Kidney epithelial cell (primary cell): Measurements from ENCODE around the gene NTN5. TPM values are rescaled to one million over a fixed set of nuclear protein-coding genes. Genes with fewer than 3 reads are reported as not detected.

Experiments used
- DNase-seq: peaks from one replicate; pipeline ENCODE4 v3.0.0-alpha.2; 2010; ENCODE audit warnings: low read depth
- H3K27me3 ChIP-seq: 2 replicates; pipeline ENCODE4 v1.6.0; 2011; ENCODE audit warnings: low read length; ENCODE audit not compliant: control insufficient read depth, insufficient read depth
- H3K36me3 ChIP-seq: 2 replicates; pipeline ENCODE4 v1.5.1; 2011; ENCODE audit warnings: low read length; ENCODE audit not compliant: control insufficient read depth, insufficient read depth
- H3K4me3 ChIP-seq: 2 replicates; pipeline ENCODE4 v1.5.1; 2011; ENCODE audit warnings: low read depth, mild to moderate bottlenecking, control low read depth, low read length
- total RNA-seq: library from RNA; depleted of rRNA; stranded (reverse); fragments of >200 nt; gene quantifications from 2 replicates; pipeline ENCODE4 v1.2.3, GENCODE V29; 2015
- TF ChIP-seq, protein P1 (sequence below): IDR thresholded peaks from 2 replicates; pipeline ENCODE4 v1.5.1; 2011; ENCODE audit warnings: mild to moderate bottlenecking, moderate library complexity, low read length, control low read depth, inconsistent platforms; ENCODE audit not compliant: insufficient read depth, poor library complexity, severe bottlenecking

The NTN5 gene
- total RNA-seq, 1 donor from 2014 or later, result not detected

DNA sequence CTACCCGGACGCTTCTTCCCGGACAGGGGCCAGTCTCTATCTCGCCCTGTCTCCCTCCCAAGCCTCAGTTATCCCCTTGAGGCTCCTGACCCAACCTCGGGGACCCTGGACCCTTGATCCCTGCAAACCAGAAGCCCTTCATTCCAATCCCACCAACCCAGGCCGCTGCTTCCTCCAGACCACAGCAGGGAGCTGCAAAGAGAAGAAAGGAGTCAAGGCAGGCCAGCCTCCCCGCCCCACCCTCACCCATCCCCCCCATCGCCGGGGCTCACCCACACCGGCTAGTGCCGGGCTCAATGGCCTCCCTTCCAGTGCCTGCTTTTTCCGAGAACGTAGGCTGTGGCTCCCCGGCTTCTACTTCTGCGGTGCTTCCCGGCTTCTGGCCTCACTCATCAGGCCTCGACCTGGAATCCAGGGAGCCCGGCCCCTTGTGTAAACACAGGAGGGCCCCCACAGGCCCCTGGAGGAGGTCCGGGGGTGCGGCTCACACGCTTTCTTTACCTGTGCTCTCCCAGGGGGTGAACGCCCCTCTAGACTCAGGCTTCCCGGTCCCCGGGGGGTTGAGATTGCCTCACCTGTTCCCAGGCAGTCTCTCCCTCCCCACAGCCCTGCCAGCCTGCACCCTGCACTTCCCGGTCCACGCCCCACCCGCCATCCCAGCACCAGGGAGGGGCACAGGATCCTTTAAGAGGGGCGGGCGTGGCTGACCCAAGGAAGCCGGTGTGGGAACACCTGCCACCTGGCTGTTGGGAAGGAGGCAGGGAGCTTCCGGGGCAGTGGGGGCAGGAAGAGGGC, 58.2 kb downstream of the NTN5 start, which contains the start of gene FAM83E:
FAM83E (minus strand) TSS at position 641 of the 795 bp plus-strand sequence. CDS start 1,704 bp downstream, outside the sequence.
- TF ChIP-seq, protein P1, sequence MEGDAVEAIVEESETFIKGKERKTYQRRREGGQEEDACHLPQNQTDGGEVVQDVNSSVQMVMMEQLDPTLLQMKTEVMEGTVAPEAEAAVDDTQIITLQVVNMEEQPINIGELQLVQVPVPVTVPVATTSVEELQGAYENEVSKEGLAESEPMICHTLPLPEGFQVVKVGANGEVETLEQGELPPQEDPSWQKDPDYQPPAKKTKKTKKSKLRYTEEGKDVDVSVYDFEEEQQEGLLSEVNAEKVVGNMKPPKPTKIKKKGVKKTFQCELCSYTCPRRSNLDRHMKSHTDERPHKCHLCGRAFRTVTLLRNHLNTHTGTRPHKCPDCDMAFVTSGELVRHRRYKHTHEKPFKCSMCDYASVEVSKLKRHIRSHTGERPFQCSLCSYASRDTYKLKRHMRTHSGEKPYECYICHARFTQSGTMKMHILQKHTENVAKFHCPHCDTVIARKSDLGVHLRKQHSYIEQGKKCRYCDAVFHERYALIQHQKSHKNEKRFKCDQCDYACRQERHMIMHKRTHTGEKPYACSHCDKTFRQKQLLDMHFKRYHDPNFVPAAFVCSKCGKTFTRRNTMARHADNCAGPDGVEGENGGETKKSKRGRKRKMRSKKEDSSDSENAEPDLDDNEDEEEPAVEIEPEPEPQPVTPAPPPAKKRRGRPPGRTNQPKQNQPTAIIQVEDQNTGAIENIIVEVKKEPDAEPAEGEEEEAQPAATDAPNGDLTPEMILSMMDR, result no peak
- H3K27me3 ChIP-seq, result no peaks in the 10 kb centered on the region
- DNase-seq, result no peak
- H3K4me3 ChIP-seq, result no peak within 1 kb of the TSS
- peaks cover 5% of the 10 kb centered on the region for H3K36me3 ChIP-seq

DNA sequence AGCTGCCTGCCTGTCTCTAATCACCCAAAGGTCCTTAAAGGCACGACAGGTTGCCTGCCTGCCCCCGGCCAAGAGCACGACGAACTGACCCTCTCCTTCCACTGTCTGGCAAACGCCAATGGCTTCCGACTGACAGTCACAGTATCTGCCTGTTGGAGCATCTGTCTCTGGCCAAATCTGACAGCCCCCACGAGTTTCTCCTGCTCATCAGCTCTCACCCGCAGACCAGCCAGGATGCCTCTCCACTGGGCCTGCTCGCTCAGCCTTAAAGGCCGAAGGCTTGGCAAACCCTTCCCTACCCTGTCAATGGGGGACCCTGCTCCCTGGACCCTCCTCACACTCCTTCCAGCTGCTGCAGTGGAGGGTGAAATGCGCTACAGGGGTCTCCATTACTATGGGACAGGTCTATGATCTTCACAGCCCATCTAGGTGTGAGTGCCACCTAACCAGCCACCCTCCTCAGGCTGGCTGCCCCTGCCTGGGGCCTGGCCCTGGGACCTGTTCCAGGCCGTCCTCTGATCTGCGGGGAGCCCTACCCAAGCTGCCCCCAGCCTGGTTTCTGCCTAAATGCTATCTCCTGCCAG, 58.9 kb downstream of the NTN5 start:
- no peak overlapping the region for H3K4me3 ChIP-seq
- TF ChIP-seq, protein P1, result no peak
- peaks cover 5% of the 10 kb centered on the region for H3K36me3 ChIP-seq
- no peaks in the 10 kb centered on the region for H3K27me3 ChIP-seq
- DNase-seq, result no peak

DNA sequence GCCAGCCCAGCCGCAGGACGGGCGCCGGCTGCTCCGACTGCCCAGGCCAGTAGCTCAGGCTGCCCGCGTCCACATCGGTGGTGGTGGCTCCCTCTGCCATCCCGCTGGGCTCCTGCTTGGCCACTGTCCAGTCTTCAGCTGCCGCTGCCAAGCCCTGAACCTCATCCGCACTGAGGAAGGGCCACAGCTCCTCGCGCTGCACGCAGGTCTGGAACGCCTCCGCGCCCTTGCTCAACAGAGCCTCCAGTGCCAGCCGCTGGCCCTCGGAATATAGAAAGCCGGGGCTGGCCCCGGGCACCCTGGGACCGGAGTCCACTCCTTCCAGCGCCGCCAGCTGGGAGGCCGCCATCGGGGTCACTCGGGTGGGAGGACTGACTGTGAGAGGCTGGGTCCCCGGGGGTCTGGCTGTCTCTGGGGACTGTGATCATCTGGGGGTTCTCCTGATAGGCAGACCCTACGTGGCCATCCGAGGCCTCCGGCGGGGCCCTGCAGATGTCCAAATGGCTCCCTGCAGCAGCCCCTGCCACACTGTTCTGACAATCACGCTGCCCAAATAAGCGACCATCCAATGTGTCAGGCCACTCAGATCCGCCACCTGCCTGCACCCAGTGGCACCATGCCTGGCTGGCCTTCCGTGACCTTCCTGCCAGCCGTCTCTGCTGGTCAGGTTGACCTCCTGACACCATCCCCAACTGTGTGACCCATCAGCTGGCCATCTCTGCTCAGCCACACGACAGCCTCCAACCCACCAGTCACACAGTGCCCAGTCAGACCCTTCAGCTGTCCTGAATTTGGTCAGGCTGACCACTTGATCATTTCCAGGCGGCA, 59.6 kb downstream of the NTN5 start:
- peaks cover 5% of the 10 kb centered on the region for H3K36me3 ChIP-seq
- H3K27me3 ChIP-seq, result no peaks in the 10 kb centered on the region
- no peak overlapping the region for H3K4me3 ChIP-seq
- no peak for DNase-seq
- TF ChIP-seq, protein P1, result no peak

DNA sequence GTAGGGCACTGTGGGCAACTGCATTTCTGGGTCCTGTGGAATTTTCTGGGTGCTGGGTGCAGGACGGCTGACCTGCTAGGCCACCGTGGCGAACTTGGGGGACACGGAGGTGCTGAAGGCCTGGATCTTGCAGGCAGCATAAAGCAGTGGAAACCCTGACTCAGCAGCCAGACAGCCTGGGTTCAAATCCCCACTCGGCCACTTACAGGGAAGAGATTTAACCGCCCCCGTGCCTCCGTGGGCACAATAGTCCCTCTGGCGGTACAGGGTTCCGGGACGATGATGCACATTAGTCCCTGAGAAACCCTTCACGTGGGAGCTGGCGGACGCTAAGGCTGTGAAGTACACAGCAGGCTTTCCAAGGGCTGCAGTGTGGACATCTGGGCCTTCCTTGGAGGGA, 60.9 kb downstream of the NTN5 start:
- Histone ChIP-seq H3K4me3 (no peak overlapping the region), H3K27me3 (no peaks in the 10 kb centered on the region), H3K36me3 (peaks cover 2% of the 10 kb centered on the region)
- DNase-seq, result no peak
- TF ChIP-seq, protein P1, result no peak

Other genes with a start within 250 kb of the NTN5 start
- gene GRWD1, start 227.0 kb downstream of the NTN5 start, total RNA-seq, result 44.6 and 47.1 TPM in 2 replicates
- 0.54 and 2.1 TPM in 2 replicates for gene KCNJ14, start 217.4 kb downstream of the NTN5 start, total RNA-seq
- gene CYTH2, start 203.6 kb downstream of the NTN5 start, total RNA-seq, result 73.0 and 77.3 TPM in 2 replicates
- gene LMTK3, start 161.2 kb downstream of the NTN5 start, total RNA-seq, result 2.3 and 2.9 TPM in 2 replicates
- gene SULT2B1, start 120.8 kb downstream of the NTN5 start, total RNA-seq, result 0.48 and 0.50 TPM in 2 replicates
- gene SPACA4, start 66.3 kb downstream of the NTN5 start, total RNA-seq, result not detected in 2 replicates
- gene FAM83E, start 57.9 kb downstream of the NTN5 start, total RNA-seq, result 0.25 and 2.3 TPM in 2 replicates
- 2,979 and 3,293 TPM in 2 replicates for gene RPL18, start 53.8 kb downstream of the NTN5 start, total RNA-seq
- gene SPHK2, start 53.5 kb downstream of the NTN5 start, total RNA-seq, result 27.9 and 30.3 TPM in 2 replicates
- gene DBP, start 35.6 kb downstream of the NTN5 start, total RNA-seq, result 1.6 and 3.4 TPM in 2 replicates
- 1.1 and 1.7 TPM in 2 replicates for gene CA11, start 26.8 kb downstream of the NTN5 start, total RNA-seq
- 1.8 and 1.9 TPM in 2 replicates for gene FUT2, start 23.0 kb upstream of the NTN5 start, total RNA-seq
- 1.0 and 1.3 TPM in 2 replicates for gene MAMSTR, start 46.7 kb upstream of the NTN5 start, total RNA-seq
- 3.8 and 4.8 TPM in 2 replicates for gene RASIP1, start 67.6 kb upstream of the NTN5 start, total RNA-seq
- gene IZUMO1, start 73.9 kb upstream of the NTN5 start, total RNA-seq, result 0.25 TPM in 1 of 2 replicates, not detected in the other
- 10.4 and 12.3 TPM in 2 replicates for gene FUT1, start 79.6 kb upstream of the NTN5 start, total RNA-seq
- 0.13 TPM in 1 of 2 replicates, not detected in the other for gene FGF21, start 82.5 kb upstream of the NTN5 start, total RNA-seq
- gene BCAT2, start 138.0 kb upstream of the NTN5 start, total RNA-seq, result 47.7 and 56.8 TPM in 2 replicates
- gene HSD17B14, start 163.5 kb upstream of the NTN5 start, total RNA-seq, result 10.2 and 15.0 TPM in 2 replicates
- 10.0 and 11.1 TPM in 2 replicates for gene PLEKHA4, start 195.6 kb upstream of the NTN5 start, total RNA-seq
- 225 and 233 TPM in 2 replicates for gene PPP1R15A, start 199.4 kb upstream of the NTN5 start, total RNA-seq
- not detected in 2 replicates for gene TULP2, start 225.7 kb upstream of the NTN5 start, total RNA-seq
- gene NUCB1, start 227.3 kb upstream of the NTN5 start, total RNA-seq, result 248 and 260 TPM in 2 replicates